ENCODE measurements around the gene FAM13A.

Gene FAM13A

DNA sequence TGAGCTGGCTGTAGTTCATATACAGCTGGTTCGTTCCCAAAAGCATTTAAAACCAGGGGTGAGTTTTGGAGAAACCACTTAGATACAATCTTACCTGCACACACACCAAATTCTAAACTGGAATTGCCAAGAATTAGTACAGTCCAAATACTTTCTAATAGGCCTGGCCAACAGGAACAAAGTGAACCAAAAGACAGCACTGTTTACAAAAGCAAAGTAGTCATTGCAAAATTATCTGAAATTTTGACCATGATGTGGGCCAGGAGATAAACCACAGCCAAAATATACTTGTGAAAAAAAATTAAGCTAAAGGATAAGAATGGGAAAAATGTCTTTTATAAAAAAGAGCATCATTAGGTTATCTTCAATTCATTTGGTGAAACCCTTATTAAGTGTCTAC is 321.4 kb downstream of the FAM13A start:
- ChIA-PET CTCF (interaction anchor here (0.7 to 2.4 kb wide), 8 partner anchors 8 to 288 kb away, joined by 3 to 8 read pairs (median 3); no protein-coding TSS in a partner anchor), POLR2A (no interaction called here)
- H3K4me3 ChIP-seq (ENCODE audit: low read depth, low read length), result no peak overlapping the region
- TF ChIP-seq, protein P1, sequence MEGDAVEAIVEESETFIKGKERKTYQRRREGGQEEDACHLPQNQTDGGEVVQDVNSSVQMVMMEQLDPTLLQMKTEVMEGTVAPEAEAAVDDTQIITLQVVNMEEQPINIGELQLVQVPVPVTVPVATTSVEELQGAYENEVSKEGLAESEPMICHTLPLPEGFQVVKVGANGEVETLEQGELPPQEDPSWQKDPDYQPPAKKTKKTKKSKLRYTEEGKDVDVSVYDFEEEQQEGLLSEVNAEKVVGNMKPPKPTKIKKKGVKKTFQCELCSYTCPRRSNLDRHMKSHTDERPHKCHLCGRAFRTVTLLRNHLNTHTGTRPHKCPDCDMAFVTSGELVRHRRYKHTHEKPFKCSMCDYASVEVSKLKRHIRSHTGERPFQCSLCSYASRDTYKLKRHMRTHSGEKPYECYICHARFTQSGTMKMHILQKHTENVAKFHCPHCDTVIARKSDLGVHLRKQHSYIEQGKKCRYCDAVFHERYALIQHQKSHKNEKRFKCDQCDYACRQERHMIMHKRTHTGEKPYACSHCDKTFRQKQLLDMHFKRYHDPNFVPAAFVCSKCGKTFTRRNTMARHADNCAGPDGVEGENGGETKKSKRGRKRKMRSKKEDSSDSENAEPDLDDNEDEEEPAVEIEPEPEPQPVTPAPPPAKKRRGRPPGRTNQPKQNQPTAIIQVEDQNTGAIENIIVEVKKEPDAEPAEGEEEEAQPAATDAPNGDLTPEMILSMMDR (IDR thresholded peaks at IDR 0.05; ENCODE audit: insufficient read depth, low read length, missing control alignments), result no peak
- DNase-seq (ENCODE audit: low read depth, low spot score), result no peak

DNA sequence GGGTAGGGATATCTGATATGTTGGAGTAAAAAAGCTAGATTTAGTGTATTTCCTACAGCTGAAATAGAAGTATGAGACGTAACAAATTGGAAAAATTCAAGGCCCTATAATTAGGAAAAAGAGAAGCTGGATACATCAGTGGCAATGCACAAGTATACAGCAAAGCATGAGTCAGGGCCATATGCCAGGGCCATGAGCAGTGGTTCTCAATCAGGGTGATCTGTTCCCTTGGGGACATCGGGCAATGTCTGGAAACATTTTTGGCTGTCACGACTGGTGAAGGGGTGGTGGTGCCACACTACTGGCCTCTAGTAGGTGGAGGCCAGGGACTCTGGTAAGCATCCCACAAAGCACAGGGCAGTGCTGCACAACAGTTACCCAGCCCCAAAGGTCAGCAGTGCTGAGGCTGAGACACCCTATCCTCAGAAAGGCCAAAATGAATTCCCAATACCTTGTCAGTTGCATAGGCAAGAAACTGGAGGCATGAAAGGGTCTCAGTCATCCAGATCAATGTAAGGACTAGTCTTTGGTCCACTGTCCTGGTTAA is 322.5 kb downstream of the FAM13A start:
- TF ChIP-seq, protein P1 (IDR thresholded peaks at IDR 0.05; ENCODE audit: insufficient read depth, low read length, missing control alignments), result no peak
- ChIA-PET POLR2A (no interaction called here), CTCF (interaction anchor here (2.4 kb wide), 1 partner anchor 28 kb away, joined by 8 read pairs; no protein-coding TSS in a partner anchor)
- no peak overlapping the region for H3K4me3 ChIP-seq (ENCODE audit: low read depth, low read length)
- no peak for DNase-seq (ENCODE audit: low read depth, low spot score)

DNA sequence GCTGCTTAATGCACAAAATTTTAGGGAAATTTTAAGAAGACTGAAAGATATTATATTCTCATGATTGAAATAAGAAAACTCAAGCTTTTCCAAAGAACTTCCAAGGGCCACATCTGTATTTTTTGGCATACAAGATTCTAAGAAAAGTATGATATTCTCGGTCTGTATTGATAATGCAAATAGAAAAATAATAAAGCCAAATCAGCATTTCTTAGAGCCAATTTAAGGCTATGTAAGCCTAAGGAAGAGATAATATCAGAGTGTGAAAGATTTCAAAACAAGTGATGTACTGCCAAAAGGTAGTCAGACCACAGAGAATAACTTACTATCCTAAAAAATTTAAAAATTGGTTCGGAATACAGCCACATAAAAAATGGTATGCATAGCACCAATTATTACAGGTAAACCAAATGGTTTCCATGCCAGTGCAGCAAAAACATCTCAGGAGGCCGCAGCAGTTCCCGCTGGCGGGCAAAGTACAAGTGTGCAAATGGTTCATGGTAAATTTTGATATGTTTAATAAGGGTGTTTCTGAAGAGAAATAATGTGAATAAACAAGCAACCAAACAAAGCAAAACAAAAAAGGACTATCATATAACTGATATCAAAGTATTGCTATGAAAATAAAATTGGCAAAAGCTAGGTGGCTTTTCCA is 324.1 kb downstream of the FAM13A start:
- TF ChIP-seq, protein P1 (IDR thresholded peaks at IDR 0.05; ENCODE audit: insufficient read depth, low read length, missing control alignments), result no peak
- ChIA-PET POLR2A (no interaction called here), CTCF (no interaction called here)
- no peak overlapping the region for H3K4me3 ChIP-seq (ENCODE audit: low read depth, low read length)
- DNase-seq (ENCODE audit: low read depth, low spot score), result no peak

DNA sequence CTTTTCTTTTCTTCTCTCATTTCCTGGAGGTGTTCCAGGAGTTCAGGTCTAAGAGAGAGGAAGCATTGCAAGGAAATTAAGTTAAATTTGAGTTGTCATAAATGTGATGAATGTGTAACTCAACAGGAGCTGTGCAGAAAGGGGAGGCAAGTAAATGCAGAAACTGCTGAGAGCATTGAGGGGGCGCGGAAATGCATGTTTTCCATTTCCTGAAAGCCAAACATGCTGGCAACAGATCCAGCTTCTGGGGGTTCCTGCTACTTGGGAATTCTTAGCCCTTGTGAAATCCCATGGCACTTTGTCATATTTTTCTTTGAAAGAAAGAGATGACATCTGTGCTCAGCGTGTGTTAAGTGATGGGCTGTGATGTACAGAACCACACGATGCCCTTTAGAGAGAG is 325.6 kb downstream of the FAM13A start:
- ChIA-PET POLR2A (interaction anchor here (0.7 kb wide), 1 partner anchor 108 kb away, joined by 3 read pairs; no protein-coding TSS in a partner anchor), CTCF (interaction anchor here (0.7 to 1.7 kb wide), 3 partner anchors 25 to 291 kb away, joined by 3 to 4 read pairs (median 3); no protein-coding TSS in a partner anchor)
- TF ChIP-seq, protein P1 (IDR thresholded peaks at IDR 0.05; ENCODE audit: insufficient read depth, low read length, missing control alignments), result no peak
- H3K4me3 ChIP-seq (ENCODE audit: low read depth, low read length), result no peak overlapping the region
- no peak for DNase-seq (ENCODE audit: low read depth, low spot score)

DNA sequence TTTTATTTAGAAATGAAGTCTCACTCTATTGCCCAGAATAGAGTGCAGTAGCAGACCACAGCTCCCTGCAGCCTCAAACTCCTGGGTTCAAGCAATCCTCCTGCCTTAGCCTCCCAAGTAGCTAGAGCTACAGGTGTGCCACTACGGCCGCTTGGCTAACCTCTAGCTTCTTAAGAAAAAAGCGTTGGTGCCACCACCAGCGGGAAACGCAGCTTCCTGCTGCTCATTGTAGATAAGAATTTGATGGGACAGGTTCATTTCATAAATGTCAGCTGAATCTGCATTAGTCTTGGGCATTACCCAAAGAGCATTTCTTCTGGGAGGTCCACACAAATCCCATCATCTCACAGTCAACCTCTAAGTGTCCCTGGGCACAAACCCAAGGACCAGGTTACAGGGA is 326.2 kb downstream of the FAM13A start:
- ChIA-PET POLR2A (interaction anchor here (0.7 kb wide), 1 partner anchor 107 kb away, joined by 3 read pairs; no protein-coding TSS in a partner anchor), CTCF (interaction anchor here (1.1 to 1.7 kb wide), 2 partner anchors 25 to 191 kb away, joined by 3 to 4 read pairs; no protein-coding TSS in a partner anchor)
- DNase-seq (ENCODE audit: low read depth, low spot score), result no peak
- H3K4me3 ChIP-seq (ENCODE audit: low read depth, low read length), result no peak overlapping the region
- TF ChIP-seq, protein P1 (IDR thresholded peaks at IDR 0.05; ENCODE audit: insufficient read depth, low read length, missing control alignments), result no peak

DNA sequence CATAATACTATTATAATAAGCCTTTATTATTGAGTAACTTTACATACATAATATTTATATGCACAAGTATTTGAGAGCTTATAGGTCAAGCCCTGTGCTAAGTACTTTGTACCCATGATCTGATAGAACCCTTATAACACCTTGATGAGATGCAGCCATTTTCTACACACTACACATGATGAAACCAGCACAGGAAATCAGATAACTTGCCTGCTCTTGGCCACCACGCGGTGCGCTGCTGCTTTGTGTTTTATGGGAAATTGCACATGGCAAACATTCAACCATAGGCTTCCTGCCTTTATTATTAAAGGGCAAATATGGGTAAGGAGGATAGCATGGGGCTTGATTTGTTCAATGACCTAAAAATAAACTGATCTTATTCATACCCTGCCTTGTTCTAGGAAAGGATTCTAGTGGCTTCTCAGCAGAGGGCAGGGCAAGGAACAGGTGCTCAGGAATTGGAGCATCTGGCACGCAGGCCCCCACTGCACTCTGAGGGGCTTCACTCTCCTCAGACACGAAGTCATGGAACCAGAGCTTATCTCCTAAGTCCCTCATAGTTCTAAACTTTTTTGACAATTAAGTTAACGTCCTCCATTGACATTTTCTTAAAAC is 327.7 kb downstream of the FAM13A start:
- POLR2A ChIA-PET, result no interaction called here
- no peak for DNase-seq (ENCODE audit: low read depth, low spot score)
- no peak overlapping the region for H3K4me3 ChIP-seq (ENCODE audit: low read depth, low read length)
- CTCF ChIA-PET, result no interaction called here
- TF ChIP-seq, protein P1 (IDR thresholded peaks at IDR 0.05; ENCODE audit: insufficient read depth, low read length, missing control alignments), result no peak

All from AG04449 (cell line).